HG03064 (cell line): ENCODE results near the gene MITF.

Source experiments
- ATAC-seq: cut with Tn5 transposase; IDR thresholded peaks from one replicate; pipeline ENCODE4 v1.9.1; 2021; ENCODE audit warnings: low read depth; ENCODE audit not compliant: unreplicated experiment

Gene MITF

GRCh38 chr3:69868841-69869420 lies 129.7 kb downstream of the MITF start:
- ATAC-seq: no peak

GRCh38 chr3:69869643-69870042 lies 130.4 kb downstream of the MITF start:
- ATAC-seq: no peak

- ATAC-seq: no peak
These were observed 132.0 kb downstream of the MITF start for GRCh38 chr3:69871251-69871650.

- ATAC-seq: no peak
These were observed 132.6 kb downstream of the MITF start for GRCh38 chr3:69871868-69872267.

GRCh38 chr3:69872783-69873378 lies 133.6 kb downstream of the MITF start:
- ATAC-seq: no peak

- no peak for ATAC-seq
These were observed 136.8 kb downstream of the MITF start for GRCh38 chr3:69876073-69876472.

GRCh38 chr3:69878254-69878653 lies 139.0 kb downstream of the MITF start:
- ATAC-seq: no peak

- ATAC-seq: no peak
These were observed 139.8 kb downstream of the MITF start for GRCh38 chr3:69879051-69879450.

- ATAC-seq: no peak
These were observed 140.9 kb downstream of the MITF start for GRCh38 chr3:69880069-69880640.

- no peak for ATAC-seq
These were observed 141.8 kb downstream of the MITF start for GRCh38 chr3:69881051-69881450.

- no peak for ATAC-seq
These were observed 142.6 kb downstream of the MITF start for GRCh38 chr3:69881756-69882428.

- ATAC-seq: no peak
These were observed 143.3 kb downstream of the MITF start for GRCh38 chr3:69882560-69882959.

GRCh38 chr3:69888040-69888942 lies 149.0 kb downstream of the MITF start:
- ATAC-seq: no peak

- no peak for ATAC-seq
These were observed 149.7 kb downstream of the MITF start for GRCh38 chr3:69888943-69889315.

- ATAC-seq: no peak
These were observed 150.8 kb downstream of the MITF start for GRCh38 chr3:69890084-69890483.

GRCh38 chr3:69890691-69891090 lies 151.4 kb downstream of the MITF start:
- no peak for ATAC-seq

- no peak for ATAC-seq
These were observed 153.4 kb downstream of the MITF start for GRCh38 chr3:69892706-69893105.

- no peak for ATAC-seq
These were observed 154.0 kb downstream of the MITF start for GRCh38 chr3:69893274-69893673.

GRCh38 chr3:69896095-69896494 lies 156.8 kb downstream of the MITF start:
- no peak for ATAC-seq

- ATAC-seq: no peak
These were observed 161.1 kb downstream of the MITF start for GRCh38 chr3:69900331-69900730.

GRCh38 chr3:69901802-69902201 lies 162.5 kb downstream of the MITF start:
- no peak for ATAC-seq
